Kidney tubule cell (primary cell): Measurements from ENCODE around the gene TESMIN.
A peak's percentile ranks its signal among the peaks of the same experiment; 100 is the strongest.

Experiments used
- DNase-seq: peaks from one replicate; pipeline ENCODE4 v3.0.0-alpha.2; 2018; ENCODE audit warnings: low spot score

Gene TESMIN

DNA sequence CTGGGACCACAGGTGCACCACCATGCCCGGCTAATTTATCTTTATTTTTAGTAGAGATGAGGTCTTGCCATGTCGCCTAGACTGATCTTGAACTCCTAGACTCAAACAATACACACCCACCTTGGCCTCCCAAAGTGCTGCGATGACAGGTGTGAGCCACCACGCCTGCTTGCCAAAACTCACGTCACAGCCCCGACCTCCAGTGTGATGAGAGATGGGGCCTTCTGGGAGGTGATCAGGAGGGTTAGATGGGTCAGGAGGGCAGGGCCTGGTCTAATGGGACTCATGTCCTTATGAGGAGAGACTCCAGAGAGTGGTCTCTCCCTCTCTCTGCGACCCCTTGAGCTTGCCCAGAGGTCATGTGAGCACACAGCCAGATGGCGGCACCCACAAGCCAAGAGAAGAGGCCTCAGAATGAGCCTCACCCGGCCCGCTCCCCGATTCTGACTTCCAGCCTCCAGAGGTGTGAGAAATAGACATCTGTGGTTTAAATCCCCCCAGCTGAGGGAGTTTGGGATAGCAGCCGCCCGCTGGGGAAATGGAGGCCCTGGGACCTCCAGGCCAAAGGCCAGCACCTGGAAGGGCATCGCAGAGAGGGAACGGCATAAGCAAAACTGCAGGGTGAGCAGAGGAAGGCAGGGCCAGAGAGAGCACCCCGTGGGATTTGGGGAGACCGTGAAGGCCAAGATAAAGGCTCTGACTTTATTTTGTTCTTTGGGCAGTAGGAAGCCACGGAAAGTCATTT, 91.1 kb downstream of the TESMIN start:
- no peak for DNase-seq

DNA sequence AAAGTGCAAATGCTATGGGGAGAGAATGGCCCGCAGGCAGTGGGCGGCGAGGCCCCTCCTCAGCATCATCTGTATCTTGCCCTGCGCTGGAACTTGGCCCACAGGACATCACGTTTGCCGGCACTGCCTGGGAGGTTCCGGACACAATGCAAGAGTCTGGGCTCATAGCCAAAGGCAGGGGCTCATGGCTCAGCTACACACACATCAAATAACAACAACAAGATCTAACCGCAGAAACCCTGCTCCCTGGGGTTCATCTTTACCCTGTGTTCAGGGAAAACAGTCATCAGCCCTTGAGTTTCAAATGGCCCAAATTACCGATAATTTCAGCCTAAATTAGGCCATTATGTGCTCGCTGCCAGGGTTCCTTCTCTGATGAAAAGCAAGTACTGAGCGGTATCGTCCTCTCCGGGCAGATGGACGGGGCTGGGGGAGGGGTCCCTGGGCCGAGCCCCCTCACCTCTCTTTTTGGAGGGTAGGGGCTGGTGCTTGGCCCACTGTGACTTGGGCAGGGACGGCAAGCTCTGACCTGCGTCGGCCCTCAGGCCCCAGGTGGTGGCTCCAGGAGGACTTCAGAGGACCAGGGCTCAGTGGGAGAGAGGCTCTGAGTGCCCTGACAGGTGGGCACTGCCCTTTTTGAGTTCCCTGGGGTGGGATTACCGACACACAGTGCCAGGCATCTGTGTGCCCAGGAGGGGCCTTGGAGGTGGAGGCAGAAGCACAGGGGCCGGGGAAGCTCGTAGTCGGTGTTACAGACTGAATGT, 92.0 kb downstream of the TESMIN start:
- DNase-seq, result peak; percentile 63

DNA sequence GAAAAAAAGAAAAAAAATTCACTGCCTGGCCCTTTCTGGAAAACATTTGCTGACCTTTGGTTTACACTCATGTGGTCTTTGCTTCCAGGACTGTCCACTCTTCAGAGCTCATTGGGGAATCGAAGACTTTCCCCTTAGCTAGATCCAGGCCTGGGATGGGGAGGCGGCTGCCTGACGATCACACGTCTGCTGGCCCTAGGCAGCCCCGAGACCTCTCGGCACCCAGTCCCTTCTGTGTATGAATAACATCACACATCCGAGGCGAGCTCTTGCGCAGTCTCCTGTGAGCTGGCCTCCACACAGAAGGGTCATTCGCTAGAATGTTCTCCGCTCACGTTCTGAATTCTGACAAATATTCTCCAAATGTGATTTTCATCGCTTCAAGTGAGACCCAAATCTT, 92.7 kb downstream of the TESMIN start:
- no peak for DNase-seq

DNA sequence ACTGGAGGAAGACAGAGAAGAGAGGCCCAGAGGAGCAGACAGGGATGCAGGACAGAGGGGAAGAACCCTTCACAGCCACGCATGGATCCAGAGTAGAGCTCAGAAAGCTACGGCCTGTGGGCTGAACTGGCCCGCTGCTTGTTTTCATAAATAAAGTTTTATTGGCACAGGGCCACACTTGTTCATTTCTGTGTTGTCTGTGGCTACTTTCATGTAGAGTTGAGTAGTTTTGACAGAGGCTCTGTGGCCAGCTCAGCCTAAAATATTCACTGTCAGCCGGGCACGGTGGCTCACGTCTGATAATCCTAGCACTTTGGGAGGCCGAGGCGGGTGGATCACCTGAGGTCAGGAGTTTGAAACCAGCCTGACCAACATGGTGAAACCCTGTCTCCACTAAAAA, 93.2 kb downstream of the TESMIN start:
- no peak for DNase-seq
